ENCODE results near the gene NPAS4.

DNA sequence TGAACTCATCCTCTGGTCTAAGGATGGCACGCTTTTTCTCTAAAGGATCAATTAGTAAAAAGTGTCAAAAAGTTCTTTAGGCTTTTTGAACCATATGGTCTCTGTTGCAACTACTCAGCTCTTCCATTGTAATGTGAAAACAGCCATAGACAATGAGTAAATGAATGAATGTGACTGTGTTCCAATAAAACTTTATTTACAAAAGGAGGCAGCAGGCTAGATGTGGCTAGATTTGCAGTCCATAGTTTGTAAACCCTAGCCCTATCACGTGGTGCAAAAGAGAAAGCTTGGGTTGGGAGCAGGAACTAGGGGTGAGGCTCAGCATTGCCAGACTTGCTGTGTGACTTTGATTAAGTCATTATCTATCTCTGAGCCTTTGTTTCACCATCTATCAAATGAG, 5.4 kb upstream of the NPAS4 start:
- TF ChIP-seq POLR2A (IDR thresholded peaks at IDR 0.05; ENCODE audit: low read length) (no peak), GATA1 (IDR thresholded peaks at IDR 0.05; ENCODE audit: low read depth, low read length) (no peak)
